NCI-H460 (cell line): ENCODE data around the gene ADGRF5. TPM values are rescaled to one million over a fixed set of nuclear protein-coding genes. Genes with fewer than 3 reads are reported as not detected.

Experiments
- DNase-seq: peaks from one replicate; pipeline ENCODE4 v3.0.0-alpha.2; 2016; ENCODE audit warnings: low read depth; ENCODE audit errors: extremely low read depth
- polyA plus RNA-seq: library from polyadenylated mRNA; depleted of rRNA; stranded (reverse); fragments of >200 nt; gene quantifications from 2 replicates; pipeline ENCODE4 v1.2.3, GENCODE V29; 2014; cell fraction: nucleus; rRNA removed
- total RNA-seq: library from RNA; depleted of rRNA; stranded (reverse); fragments of >200 nt; shearing (Covaris generic); gene quantifications from 2 replicates; pipeline ENCODE4 v1.2.3, GENCODE V29; 2014; rRNA removed

Gene ADGRF5
- total RNA-seq = 0.05 TPM in 1 of 2 replicates, not detected in the other
- polyA plus RNA-seq = not detected in 2 replicates

- DNase-seq = no peak
Observed at GRCh38 chr6:46921731-46922130, at the start of gene ADGRF5. TSS of gene ADGRF5 (minus strand) at chr6:46921938. CDS start at chr6:46906762, 15,176 bp downstream.

DNA sequence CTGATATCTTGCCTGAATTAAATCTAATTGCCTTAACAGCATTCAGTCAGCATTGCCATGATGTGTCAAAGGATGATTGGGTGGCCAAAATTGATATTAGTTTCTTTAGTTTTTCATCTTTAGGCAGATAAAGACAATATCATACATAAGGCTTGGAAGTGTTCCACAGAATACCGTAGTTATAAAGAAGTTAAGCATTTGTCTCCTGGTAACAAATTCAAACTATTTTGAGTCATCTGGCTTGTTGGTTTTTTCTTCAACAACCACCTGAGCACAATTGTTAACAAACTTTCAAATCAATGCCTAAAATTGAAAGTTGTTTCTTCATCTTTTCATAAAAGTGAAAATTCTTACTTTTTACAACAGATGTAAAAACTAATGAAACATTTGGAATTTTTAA is 47.5 kb upstream of the ADGRF5 start:
- DNase-seq = no peak

DNA sequence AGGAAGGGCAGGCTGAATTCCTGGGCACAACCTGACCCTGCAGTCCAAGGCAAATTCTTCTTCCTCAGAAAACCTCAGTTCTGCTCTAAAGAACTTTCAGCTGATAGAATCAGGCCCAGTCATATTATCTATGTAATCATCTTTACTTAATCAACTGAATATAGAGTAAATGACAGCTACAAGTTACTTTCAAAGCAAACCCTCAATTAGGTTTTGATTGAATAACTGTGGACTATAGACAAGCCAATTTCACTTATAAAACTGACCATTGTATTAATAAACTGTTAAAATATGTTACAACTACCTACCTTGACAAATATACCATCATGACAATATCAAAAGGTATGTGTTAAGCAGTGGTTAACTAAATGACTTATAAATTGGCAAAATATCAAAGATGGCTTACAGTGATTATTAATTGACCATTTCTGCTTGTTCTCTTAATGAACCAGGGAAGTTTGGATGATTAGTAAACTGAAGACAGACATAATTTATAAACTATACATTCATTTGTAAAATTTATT is 46.1 kb upstream of the ADGRF5 start:
- no peak for DNase-seq

- no peak for DNase-seq
Observed at GRCh38 chr6:46964716-46965519, 43.2 kb upstream of the ADGRF5 start.

DNA sequence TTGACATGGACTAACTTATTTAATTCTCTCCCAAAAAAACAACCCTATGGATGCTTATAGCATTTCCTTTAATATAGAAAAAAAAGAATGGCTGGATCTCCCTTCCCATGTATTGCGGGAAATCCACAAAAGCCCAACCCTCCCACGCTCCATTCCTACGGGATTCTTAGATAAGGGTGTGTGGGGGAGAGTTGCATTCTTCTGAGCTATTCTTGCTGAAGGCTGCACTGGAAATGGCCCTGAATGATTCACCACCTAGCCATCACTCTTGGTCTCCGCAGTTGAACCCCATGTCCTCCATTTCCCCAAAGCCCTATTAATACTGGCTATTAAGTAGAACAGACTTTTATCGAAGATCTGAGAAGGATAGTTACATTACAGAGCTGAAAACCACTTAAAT is 41.9 kb upstream of the ADGRF5 start:
- DNase-seq = no peak

DNA sequence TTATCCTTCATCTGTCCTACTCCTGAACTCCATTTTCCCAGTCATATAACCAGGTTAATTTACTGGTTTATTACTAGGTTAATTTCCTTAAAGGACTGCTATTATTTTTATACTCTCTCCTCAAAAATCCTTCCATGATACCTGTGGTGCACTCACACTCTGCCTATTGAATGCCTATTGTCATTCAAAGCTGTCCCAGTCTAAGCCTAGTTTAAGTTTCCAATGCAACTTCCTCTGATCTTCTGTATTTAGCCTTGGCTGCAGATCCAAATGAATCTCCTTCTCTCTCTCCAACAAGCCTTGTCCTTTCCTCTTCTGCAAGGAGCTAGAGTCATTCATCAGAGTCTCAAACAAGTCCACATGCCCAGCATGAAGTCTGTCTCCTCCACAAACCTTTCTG is 41.3 kb upstream of the ADGRF5 start:
- no peak for DNase-seq

- DNase-seq = no peak
Observed at GRCh38 chr6:46961711-46962110, 40.0 kb upstream of the ADGRF5 start.

DNA sequence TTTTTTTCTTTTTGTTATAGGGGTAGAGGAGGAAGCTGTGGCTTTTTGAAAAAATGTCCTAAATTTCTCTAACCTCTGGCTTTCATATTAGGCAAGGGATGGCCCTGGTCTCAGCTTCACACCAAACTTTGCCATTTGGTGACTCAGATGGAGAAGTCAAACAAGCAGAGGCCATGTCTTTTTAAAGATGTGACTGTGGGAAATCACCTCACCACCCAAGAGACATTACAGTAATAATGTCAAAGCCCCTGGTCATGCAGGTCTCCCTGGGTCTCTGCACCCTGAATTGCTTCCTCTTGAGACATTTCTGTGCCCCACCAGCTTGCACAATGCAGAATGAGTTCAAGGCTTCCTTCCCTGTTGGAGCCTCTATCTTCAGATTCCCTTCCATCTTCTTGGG is 39.5 kb upstream of the ADGRF5 start:
- DNase-seq = no peak

DNA sequence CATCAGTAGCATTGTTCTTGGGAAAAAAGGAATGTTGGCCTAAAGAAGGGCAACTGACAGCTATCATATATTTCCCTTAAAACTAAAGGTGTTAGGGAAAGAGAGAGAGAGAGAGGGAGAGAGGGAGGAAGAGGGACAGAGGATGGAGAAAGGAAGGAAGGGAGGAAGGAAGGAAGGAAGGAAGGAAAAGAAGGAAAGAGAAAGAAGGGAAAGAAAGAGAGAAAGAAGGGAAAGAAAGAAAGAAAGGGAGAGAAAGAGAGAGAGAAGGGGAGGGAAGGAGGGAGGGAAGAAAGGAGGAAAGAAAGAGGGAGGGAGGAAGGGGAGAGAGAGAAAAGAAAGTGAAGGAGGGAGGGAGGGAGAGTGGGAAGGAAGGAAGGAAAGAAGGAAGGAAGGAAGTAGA is 37.7 kb upstream of the ADGRF5 start:
- DNase-seq = no peak

GRCh38 chr6:46956409-46956808 is 34.7 kb upstream of the ADGRF5 start:
- DNase-seq = no peak

DNA sequence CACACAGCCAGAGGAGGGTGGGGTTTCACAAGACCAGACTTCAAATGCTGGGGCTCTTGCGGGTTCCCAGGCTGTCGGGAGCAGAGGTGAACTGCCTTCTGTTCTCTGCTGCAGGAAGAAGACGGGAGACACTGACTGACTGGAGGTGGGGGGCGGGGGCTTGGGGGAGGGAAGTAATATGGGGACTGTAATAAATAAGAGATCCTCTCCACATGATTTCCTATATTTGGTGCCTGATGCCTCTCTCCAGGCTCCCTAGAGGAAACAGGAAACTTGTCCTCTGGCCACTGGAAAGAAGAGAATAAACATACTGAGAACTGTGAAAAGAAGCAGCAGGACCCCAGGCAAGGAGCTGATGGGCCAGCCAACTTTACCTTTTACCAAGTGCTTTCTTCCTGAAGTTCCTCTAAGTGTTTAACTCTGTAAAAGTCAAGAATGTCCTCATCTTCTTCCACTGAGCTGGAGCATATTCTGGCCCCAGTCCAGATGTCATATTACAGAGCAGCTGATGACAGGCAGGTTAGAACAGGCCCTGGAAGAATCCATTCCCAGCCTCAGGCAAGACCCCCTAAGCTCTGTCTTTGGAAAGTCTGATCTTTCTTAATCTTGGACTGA is 33.2 kb upstream of the ADGRF5 start:
- no peak for DNase-seq

DNA sequence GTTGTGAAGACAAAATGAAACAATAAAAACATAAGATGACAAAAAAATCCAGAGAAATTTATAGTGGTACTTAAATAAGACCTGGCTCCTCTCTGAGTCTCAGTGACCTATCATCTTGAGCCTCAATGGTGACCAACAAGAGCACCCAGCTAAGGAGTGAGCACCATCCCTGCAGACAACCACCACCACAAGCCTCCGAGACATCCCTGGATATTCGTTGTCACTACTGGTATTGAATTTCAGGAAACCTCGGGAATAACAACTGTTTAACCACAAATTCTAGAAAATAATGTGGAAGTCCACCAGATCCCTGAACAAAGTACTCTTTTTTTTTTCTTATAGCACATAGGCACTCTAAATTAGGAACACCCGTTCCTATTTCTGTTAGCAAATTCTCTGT is 32.2 kb upstream of the ADGRF5 start:
- no peak for DNase-seq

GRCh38 chr6:46949632-46950280 is 28.0 kb upstream of the ADGRF5 start:
- no peak for DNase-seq

DNA sequence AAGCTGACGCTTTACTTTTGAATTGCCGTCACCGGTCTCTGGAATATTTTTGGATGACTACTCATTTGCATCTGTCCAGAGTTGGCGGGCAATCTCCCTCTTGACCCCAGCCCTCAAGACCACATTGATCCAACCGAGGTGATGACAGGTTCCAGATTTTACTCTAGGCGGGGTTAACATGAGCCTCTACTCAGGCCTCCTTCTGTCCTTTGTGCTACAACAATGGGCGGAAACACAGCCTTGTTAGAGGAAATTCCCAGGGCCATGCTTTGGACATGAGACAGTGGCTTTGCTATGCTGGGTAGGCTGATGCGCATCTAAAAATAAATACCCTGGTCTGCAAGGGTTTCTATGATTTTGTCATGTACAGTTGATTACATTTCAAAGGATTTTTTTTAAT is 27.0 kb upstream of the ADGRF5 start:
- DNase-seq = no peak

- DNase-seq = no peak
Observed at GRCh38 chr6:46947497-46947896, 25.8 kb upstream of the ADGRF5 start.

- no peak for DNase-seq
Observed at GRCh38 chr6:46940433-46941226, 18.9 kb upstream of the ADGRF5 start.

DNA sequence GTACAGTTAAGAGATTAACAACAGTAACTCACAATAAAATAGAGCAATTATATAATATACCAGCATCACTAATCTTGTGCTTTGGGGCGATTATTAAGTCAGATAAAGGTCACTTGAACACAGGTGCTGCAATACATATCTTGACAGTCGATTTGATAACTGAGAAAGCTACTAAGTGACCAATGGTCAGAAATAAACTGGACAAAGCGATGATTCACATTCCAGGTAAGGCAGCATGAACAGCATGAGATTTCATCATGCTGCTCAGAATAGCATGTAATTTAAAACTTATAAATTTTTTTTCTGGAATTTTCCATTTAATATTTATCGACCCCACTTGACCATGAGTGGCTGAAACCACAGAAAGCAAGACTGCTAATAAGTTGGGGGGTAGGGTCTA is 15.9 kb upstream of the ADGRF5 start:
- DNase-seq = no peak

GRCh38 chr6:46935687-46936086 is 13.9 kb upstream of the ADGRF5 start:
- DNase-seq = no peak

GRCh38 chr6:46933751-46934150 is 12.0 kb upstream of the ADGRF5 start:
- DNase-seq = no peak

DNA sequence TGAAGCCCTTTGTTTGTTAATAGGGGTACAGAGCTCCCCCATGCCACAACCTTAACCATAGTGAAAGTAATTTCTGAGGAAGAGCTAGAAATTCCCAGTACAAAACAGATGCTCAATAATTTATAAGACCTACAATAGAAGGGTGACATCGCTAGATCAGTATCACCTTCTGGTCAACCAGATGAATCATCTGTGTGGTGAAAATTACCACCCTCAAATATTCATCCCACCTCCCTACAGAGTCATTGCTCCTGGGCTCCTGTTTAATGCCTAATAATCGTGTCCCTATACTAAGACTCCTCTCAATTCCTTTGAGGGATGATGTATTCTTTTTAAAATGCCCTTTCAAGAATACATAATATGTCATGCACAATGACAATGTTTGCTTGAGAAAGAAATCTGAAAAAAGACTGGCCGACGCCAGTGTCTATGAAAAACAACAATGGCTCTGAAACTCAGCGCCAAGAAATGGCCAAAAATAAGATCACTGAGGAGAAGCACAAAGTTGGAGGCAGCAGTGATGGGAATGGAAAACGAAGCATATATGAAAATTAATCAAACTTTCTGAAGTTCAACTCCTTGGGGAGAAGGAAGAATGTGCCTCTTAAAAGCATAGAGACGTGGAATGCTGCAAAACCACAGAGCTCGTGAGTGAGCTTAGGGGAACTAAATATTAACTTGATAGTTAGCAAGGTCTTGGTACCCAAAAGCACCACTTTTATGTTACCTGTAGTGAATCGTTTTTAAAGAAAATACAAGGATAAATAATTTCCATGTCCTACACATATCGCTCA is 11.0 kb upstream of the ADGRF5 start:
- no peak for DNase-seq
